T follicular helper cell (primary cell): ENCODE data around the gene SERINC4.
A peak's percentile ranks its signal among the peaks of the same experiment; 100 is the strongest.

Source experiments
- DNase-seq: peaks from one replicate; pipeline ENCODE4 v3.0.0-alpha.2; 2020; ENCODE audit warnings: low read depth

The SERINC4 gene

DNA sequence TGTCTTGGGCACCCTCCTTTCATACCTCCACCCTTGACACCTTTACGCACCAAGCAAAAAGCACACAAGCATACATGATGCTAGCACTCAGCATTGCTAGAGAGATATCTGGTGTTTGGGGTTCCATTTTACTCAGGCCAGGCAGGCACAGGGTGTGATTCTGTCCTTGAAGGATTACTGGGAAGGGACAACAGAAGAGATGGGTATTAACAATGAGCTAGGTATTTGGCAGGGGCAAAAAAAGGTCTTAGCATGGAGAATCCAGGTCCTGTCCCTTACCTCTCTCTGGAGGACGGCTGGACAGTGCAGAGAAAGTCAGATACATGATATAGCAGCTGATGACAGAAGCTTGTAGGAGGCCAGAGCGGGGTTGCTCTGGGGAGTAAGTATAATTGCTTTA is 3.5 kb downstream of the SERINC4 start:
- DNase-seq = no peak

DNA sequence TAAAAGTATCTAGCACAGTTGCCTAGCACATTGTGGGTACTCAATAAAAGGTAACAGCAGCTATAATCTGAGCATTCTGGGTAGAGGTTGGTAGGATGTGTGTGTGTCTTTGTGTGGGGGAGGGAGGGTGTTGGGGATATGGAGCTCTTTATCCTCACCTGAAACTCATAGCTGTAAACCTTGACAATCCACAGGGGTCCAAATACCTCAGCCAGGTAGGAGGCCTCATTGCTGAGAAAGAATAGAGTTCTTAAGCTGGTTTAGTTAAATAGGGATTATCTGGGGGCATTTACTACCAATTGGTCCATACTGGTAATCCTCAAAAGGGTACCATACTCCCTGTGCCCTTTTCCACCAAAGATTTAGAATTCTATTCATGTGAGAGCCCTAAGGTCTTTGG is 4.0 kb downstream of the SERINC4 start:
- no peak for DNase-seq

DNA sequence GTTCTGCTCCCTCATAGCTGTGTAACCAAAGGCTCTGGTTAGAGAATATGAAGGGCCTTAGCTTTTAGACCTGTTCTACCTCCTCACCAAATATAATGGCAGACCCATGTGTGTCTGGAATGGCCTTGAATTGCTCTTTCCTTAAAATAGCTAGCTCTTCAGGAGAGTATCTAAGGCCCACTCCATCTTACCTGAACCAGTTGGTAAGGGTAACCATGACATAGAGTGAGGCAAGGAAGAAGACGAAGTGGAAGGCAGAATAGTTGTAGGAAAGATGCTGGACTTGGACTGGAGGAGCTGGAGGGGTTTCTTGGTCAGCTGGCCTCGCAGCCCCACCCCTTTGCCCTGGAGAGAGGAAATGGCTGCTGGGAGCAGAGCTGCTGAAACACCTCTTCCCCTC is 4.8 kb downstream of the SERINC4 start:
- DNase-seq = no peak

DNA sequence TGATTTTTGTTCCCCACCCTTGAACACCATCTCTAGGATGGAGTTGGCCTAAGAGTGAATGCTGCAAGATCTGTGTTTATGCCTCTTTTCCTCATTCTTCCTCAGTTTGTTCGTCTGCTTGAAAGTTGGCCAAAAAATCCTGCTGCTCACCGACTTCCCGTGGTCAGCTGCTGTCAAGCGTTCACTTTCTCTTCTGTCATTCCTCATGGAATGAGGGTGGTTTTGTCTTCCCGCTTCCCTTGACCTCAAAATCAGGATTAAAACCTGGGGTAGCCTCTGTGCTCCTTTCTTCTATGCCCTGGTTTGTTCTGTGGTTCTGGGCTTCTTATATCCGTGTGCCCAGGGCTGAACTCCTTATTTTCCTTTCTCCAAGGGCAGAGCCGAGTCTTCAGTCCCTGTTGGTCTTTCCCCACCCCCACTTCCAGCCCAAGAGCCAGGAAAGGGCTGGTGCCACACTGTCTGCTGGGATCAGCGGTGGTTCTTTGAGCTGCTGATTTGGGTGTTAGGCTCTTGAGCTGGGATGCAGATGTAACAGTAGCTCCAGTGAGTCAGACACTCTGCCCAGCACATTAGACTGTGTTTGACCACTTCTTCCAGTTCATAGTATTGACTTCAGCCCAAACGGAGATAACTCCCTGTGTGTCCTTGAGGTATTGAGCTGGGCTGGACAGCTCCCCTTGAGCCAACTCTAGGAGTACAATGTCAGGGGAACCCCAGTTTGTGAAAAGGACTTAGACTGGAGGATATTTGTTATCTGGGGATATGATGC is 5.6 kb downstream of the SERINC4 start:
- DNase-seq = no peak

- DNase-seq = no peak
Measured at GRCh38 chr15:43793647-43794046, 6.4 kb downstream of the SERINC4 start.

GRCh38 chr15:43792761-43793476 is 7.1 kb downstream of the SERINC4 start:
- DNase-seq = no peak

DNA sequence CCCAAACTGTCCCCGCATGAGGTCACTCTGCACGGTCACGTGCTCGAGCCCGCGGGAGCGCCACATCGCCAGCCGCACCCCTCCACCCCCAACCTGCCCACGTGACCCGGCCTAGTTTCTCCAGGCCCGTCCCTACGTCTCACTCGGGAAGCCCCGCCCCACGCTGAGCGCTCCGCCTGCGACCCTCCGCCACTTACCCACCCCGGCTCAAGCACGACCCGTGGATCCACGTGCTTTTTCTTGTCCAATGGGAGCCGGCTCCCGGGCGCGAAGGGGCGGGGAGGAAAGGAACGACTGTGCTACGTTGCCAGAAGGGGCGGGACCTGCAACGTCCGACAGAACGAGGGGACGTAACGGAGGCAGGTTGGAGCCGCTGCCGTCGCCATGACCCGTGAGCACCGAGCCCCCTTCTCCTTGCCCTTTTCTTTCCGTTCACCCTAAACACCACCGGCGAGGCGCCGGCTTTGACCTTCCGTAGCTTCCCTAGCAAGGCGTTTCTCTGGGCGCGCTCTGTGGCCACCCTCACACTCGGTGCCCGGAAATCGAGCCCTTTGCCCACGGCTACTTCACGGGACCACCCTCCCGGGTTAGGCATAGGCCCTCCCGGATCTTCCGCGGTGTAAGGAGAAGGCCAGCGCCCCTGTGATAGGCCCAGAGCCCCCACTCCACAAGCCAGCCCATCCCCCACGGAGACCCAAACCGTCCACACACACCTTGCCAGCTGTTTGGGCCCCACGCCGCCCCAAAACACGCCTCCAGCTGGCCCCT is 7.8 kb downstream of the SERINC4 start, which contains the start of gene SERF2:
Gene SERF2, plus strand, starts transcription at position 328 of the 768 bp plus-strand sequence. Its CDS starts 57 bp downstream, at position 385.
- DNase-seq = peak; percentile 99

- DNase-seq = no peak
Measured at GRCh38 chr15:43789409-43789808, 10.6 kb downstream of the SERINC4 start.

DNA sequence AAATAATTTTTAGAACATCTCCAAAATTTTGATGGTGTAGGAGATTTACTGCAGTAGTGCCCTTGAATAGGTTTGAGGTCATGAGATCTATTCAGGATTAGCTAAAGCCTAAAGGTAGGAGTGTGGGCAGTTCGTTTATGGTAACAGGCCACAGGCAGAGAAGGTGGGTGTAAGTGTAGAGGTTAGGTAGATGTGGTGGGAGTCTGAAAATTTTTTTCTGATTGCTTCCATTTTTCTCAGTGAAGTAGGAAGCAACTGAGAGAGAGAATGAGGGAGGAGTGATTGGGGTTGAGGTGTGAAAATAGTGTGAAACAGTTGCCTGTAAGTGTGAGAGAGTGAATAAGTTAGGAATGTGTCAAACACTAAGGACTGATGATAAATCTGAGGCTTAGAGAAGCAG is 21.0 kb downstream of the SERINC4 start:
- DNase-seq = no peak

GRCh38 chr15:43777267-43777914 is 22.6 kb downstream of the SERINC4 start:
- DNase-seq = peak; percentile 79

DNA sequence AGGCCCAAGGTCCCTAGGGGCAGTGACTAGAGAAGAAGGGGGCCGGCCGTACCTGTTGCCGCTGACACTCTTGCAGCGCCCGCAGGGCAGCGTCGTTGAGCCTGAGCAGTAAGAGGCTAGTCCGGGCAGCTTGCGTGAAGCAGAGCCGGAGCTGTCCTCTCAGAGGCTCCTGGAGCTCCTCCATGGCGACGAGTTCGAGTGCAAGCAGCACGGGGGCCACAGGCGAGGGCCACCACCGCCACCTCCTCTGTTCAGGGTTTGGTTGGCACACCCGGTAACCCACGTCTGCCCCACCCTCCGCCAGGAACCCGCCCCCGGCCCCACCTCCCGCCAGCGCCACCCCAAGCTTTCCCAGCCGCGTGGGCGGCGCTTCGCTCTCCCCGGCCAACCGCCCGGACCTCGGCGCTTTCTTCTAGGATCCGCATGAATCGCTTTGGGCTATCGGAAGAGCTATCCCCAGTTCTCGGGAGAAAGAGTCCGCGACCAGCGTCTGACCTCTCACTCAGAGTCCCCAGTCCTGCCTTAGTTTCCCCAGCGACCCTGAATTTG is 23.2 kb downstream of the SERINC4 start, which contains the start of gene ELL3:
Gene ELL3, minus strand, starts transcription at position 249 of the 549 bp plus-strand sequence. Its CDS starts 65 bp downstream, at position 184.
- DNase-seq = peak; percentile 67

DNA sequence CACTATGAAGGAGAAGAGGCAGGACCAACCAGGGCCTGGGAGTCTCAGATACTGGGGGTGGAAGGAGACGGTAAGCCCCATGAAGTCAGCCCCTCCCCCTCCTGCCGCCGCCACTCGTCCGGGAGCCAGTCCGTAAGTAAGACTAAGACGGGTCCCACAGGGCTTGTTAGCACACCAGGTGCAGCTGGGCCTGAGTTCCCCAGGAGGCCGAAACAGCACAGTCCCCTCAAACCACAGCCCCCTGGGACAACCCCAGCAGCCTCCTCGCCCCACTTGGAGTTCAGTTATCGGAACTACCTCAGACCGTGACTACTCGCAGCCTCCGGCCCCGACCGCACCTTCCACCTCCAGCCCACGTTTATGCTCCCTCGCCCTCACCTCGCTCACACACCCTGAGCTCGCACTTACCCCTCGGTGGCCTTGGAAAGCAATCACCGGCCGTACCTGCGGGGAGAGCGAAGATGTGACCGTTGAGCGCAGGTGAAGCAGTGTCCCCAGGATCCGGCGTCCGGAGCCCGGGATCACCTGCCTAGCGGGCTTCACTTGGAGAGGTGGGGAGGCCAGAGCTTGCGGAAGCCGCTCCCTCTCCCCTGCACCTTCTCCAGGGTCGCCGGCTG is 23.8 kb downstream of the SERINC4 start:
- no peak for DNase-seq

GRCh38 chr15:43775411-43775965 is 24.5 kb downstream of the SERINC4 start:
- no peak for DNase-seq

- no peak for DNase-seq
Measured at GRCh38 chr15:43774062-43774461, 26.0 kb downstream of the SERINC4 start.

- no peak for DNase-seq
Measured at GRCh38 chr15:43772624-43773023, 27.4 kb downstream of the SERINC4 start.

DNA sequence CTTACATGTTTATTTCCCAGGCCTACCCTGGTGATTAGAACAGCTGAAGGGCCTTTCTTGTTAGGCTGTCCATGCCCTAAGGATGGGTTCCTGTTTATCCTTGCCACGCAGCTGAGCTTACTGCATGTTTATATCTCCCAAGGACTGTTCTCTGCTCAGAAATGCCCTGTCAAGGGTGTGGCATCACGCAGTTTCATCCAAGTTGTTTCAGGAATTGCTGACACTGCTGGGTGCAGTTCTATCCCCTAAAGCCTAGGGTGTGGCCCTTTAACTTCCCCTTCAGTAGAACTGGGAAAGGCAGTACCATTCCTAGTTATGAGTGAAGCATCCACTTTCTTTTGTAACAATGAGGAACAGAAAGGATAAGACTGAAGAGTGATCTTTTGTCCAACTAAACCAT is 28.2 kb downstream of the SERINC4 start:
- DNase-seq = no peak

DNA sequence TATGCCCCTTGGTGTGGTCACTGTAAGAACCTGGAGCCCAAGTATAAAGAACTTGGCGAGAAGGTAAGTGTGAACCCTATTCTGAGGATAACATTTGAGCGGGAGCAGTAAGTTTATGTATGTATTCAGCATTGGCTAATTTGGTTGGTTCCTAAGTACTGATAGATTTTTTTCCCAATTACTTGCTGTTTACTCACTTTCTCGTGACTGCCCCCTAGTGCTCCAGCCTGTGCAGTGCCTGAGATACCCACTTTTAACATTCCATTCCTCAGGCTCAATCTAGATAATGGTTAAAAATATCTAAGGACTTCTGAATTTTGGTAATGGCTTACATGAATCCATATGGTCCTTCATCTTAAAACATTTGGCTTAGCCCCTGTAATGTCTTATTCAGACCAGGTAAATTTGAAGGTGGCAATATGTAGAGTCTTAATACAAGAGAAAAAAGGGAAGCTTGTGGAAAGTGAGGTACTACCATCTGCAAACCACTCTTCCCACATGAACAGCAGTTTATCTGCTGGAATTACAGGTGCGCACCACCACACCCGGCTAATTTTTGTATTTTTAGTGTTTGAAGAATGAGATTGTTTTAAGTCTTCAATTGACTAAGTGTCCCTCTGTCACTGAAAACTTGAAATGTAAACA is 30.3 kb downstream of the SERINC4 start:
- DNase-seq = no peak

DNA sequence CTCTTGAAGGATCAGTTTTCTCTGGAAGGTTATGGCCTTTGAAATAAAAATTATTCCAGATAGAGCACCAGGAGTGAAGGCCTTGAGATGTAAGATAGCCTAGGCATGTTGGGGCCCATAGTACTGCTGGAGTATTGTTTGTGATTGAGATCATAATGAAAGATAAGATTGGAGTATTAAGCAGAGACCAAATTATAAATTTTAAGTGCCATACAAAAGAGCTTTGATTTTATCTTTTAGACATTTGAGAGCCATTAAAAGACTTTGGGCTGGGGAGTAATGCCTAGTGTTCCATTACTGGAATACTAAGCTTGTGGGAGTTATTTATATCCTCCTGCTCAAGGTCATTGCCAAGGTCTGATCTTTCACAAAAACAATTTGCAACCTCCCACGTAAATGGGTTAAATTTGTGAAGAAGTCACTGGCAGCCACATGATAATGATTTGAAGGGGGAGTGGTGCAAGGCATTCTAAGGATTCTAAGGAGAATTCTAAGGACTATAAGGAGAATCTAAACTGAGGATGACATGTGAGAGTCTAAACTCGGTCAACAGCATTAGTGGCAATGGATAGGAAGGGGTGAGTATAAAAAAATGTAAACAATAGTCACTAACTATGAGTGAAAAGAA is 36.1 kb downstream of the SERINC4 start:
- no peak for DNase-seq

- DNase-seq = no peak
Measured at GRCh38 chr15:43762824-43763223, 37.2 kb downstream of the SERINC4 start.

DNA sequence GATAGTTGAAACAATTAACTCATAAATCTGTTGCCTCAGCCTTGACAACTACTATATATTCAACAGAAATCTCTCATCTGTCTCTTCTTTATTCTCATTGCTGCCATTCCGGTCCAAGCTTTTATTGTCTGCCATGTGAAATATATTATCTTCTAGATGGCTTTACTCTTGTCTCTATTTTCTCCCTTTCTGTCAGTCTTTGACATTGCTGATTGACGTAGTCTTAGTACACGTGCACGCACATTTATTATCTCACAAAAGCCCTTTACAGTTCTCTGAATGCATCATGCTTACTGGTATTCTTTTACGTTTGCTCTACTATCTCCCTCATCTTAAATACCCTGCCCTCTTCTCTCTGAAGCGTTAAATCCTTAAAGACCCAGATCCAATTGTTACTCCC is 48.1 kb downstream of the SERINC4 start:
- no peak for DNase-seq
